GM11168 (cell line): ENCODE results near the gene PLXDC2.
"Not testable (repeated sequence)": the region's sequence is repeated elsewhere in the genome, so short reads cannot be mapped to it uniquely, and the experiment has no call there.

ENCODE experiments used
- in situ Hi-C: fragments of 300-500 bp; cut with MboI; formaldehyde crosslinking; loops from one replicate; pipeline ENCODE4 v1.12.0; 2022; ENCODE audit warnings: low sequenced_read_pairs; ENCODE audit not compliant: unreplicated experiment

Gene PLXDC2

DNA sequence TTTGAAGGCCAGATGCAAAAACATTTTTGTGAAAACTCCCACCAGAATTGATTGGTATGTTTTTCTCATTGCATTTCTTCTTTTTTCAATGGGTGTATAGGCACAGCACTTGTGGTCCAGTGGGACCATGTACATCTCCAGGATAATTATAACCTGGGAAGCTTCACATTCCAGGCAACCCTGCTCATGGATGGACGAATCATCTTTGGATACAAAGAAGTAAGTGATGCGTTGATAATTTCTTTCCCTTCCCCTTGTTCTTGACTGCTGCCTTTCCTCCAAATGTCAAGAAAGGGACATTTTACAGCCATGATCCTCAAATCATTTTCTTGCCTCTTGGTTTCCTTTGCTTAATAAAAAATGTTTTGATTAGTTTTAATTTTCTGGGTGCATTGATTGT lies 331.5 kb downstream of the PLXDC2 start:
- in situ Hi-C loops: no loop called here

- in situ Hi-C loops: no loop called here
These were observed 340.3 kb downstream of the PLXDC2 start for GRCh38 chr10:20156511-20156910.

- in situ Hi-C loops: no loop called here
These were observed 341.1 kb downstream of the PLXDC2 start for GRCh38 chr10:20157314-20157713.

DNA sequence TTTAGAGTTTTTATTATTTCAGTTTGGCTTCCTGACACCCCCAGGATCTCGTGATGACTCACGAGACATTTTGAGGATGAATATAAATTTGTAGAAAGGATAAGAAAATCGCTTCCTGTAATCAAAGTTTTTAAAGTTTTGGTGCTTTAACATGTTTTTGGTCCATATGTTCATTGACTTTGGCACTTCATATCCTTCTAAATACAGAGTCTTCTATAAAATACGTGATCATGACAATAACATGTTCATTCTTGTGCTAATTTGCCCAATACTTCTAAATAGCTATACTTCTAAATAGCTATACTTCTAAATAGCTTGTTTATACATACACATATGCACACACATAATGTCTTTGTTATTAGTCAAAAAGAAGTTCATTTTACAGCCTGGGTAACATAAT lies 341.9 kb downstream of the PLXDC2 start:
- in situ Hi-C loops: no loop called here

- in situ Hi-C loops: no loop called here
These were observed 345.9 kb downstream of the PLXDC2 start for GRCh38 chr10:20162123-20162522.

GRCh38 chr10:20166096-20166675 lies 350.0 kb downstream of the PLXDC2 start:
- in situ Hi-C loops: no loop called here

DNA sequence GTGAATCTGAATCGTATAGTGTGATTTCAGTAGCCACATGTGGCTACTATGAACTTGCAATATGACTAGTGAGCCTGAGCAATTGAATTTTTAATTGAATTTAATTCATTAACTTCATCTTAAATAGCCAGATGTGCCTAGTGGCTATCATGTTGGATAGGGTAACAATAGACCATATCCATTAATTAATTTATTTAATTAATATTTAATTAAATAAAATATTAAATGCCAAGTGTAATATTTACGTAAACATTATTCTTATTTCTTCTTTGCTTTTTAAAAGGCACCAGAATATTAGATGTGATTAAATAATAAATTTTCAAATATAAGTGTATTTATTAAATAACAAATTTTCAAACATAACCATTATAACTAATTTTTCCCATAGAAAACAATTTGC lies 354.4 kb downstream of the PLXDC2 start:
- in situ Hi-C loops: no loop called here

GRCh38 chr10:20173046-20173445 lies 356.8 kb downstream of the PLXDC2 start:
- in situ Hi-C loops: no loop called here

DNA sequence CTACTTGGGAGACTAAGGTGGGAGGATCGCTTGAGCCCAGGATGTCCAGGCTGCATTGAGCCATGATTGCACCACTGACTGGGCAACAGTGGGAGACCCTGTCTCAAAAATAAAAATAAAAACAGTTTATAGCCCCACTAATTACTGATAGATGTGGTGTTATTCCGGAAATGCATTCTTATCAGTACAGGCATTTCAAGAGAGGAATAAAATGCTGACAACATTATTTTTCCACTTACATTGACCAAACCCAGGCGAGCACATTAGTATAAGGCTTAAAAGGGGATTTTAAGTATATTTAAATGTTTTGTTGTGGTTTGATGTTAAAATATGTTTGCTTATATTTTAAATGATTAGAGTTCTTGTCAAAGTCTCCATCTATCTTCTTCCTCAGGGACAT lies 359.5 kb downstream of the PLXDC2 start:
- in situ Hi-C loops: no loop called here

GRCh38 chr10:20180766-20181165 lies 364.5 kb downstream of the PLXDC2 start:
- in situ Hi-C loops: no loop called here

DNA sequence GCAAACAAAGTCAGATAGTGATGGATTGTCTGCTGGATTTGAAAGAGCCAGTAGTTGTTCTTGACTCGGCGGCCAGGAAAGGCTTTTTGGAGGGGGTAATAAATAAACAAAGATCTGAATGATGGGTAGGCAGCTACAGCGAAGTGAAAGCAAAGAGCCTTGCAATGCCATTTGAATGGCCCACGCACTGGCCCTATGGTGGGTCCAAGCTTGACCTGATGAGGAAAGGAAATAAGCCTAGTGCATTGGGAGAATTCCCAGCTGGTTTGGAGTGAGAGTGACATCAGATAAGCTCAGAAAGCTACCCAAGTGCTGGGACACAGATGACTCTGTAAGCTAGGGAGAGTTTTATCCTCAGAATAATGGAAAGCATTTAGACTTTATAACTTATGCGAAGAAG lies 365.2 kb downstream of the PLXDC2 start:
- in situ Hi-C loops: no loop called here

- in situ Hi-C loops: no loop called here
These were observed 368.9 kb downstream of the PLXDC2 start for GRCh38 chr10:20185116-20185515.

DNA sequence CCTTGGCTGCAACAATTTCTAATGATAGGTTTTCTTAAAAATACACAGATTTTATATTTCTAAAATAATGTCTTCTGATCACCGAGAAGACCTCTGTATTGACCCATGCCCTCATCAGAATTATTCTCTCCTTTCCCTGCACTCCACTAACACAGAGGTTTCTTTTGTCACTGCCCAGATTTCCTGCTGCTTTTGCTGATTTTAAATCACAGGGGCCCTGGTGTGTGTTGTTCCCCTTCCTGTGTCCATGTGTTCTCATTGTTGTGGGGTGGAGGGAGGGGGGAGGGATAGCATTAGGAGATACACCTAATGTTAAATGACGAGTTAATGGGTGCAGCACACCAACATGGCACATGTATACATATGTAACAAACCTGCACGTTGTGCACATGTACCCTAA lies 375.2 kb downstream of the PLXDC2 start:
- in situ Hi-C loops: not testable (repeated sequence)

GRCh38 chr10:20195076-20195475 lies 378.8 kb downstream of the PLXDC2 start:
- in situ Hi-C loops: no loop called here

GRCh38 chr10:20200758-20201157 lies 384.5 kb downstream of the PLXDC2 start:
- in situ Hi-C loops: no loop called here

DNA sequence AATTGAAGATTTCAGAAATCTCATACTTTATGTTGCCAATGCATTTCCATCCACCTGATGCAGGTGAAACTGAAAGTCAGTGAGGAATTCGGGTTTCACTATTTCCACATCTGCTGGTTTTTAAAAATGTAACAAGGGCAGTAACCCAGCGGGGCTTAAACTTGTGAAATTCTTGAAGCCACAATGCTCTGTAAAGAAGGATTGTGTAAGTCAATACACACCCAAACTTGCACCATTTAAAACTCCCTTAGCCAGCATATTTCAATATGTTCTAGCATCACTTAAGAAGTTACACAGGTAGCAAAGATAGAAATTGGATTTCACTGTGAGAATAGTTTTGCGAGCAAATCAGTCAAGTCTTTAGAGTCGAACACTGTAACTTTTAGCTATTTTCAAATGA lies 386.1 kb downstream of the PLXDC2 start:
- in situ Hi-C loops: no loop called here

GRCh38 chr10:20207653-20208052 lies 391.4 kb downstream of the PLXDC2 start:
- in situ Hi-C loops: no loop called here

GRCh38 chr10:20209098-20209497 lies 392.9 kb downstream of the PLXDC2 start:
- in situ Hi-C loops: not testable (repeated sequence)

GRCh38 chr10:20215547-20216152 lies 399.4 kb downstream of the PLXDC2 start:
- in situ Hi-C loops: no loop called here

DNA sequence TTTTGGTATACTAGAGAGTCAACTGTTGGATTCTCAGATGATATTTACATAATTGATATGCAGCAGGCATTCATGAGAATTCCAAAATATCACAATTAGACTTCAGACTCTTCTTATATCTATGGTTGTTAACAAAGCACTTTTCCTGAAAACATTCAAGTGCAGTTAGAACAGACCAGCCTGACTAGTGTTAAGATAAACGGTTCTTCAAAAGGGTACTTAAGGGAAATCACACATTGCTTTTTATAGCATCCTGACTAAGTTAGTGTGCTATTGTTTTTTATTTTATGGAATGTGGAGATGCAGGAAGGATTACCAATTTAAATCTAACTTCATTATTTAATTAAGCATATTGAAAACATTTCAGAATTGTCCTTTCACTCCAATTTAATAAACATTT lies 405.1 kb downstream of the PLXDC2 start:
- in situ Hi-C loops: no loop called here

GRCh38 chr10:20228729-20229128 lies 412.5 kb downstream of the PLXDC2 start:
- in situ Hi-C loops: no loop called here

DNA sequence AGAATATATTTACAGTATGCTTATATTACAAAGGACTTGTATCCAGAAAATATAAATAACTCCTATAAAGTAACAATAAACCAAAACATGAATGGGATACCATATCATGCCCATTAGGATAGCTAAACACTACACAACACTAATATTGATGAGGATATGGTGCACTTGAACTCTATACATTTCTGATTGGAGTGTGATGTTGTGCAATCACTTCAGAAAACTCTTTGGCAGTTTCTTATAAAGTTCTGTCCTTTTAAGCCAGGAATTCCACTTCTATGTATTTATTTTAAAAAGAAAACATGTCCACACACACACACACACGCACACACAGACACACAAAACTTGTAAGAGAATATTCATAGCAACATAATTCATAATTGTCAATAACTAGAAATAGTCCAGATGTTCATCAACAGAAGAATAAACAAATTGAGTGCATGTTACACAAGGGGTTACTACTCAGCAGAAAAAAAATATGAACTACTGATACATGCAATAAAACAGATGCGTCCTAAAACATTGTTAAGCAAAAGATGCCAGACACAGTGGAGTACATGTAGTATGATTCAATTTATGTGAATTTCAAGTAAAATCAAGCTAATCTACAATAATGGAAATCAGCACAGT lies 416.0 kb downstream of the PLXDC2 start:
- in situ Hi-C loops: no loop called here
